GM18907 (cell line): ENCODE measurements around the gene ACTG1.
A peak's percentile ranks its signal among the peaks of the same experiment; 100 is the strongest.
"Not testable (repeated sequence)": the region's sequence is repeated elsewhere in the genome, so short reads cannot be mapped to it uniquely, and the experiment has no call there.

Experiments used
- ATAC-seq: cut with Tn5 transposase; IDR thresholded peaks from one replicate; pipeline ENCODE4 v1.9.1; 2021; ENCODE audit warnings: mild to moderate bottlenecking, moderate library complexity; ENCODE audit not compliant: unreplicated experiment

Gene ACTG1

GRCh38 chr17:81533339-81534141, 20.9 kb upstream of the ACTG1 start:
- no peak for ATAC-seq

DNA sequence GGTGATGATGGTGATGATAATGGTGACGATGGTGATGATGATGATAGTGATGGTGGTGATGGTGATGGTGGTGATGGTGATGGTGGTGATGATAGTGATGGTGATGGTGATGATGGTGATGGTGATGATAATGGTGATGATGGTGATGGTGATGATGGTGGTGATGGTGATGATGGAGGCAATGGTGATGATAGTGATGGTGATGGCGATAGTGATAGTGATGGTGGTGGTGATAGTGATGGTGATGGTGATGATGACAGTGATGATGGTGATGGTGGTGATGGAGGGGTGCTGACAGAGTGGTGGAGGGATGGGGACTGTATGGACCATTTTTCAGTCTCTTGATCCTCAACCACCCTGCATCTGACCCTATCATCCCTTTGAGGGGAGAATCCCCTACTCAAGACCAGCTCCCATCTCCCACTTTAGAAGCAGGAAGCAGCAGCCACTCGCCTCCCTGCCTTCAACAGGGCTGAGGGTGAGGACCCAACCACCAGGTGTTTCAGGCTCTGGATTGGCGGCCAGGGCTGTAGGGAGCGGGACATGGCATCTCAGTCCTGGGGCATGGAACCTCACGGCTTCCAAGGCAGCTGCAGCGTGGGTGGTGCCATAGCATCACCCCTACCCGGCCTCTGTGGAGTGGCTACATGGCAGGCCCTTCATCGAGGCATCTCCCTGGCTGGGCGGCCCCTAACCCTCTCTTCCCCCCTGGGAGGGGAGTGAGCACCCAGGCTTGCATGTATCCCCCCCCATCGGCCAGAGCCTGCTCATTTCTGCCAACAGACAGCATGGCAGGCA, 20.1 kb upstream of the ACTG1 start:
- no peak for ATAC-seq

DNA sequence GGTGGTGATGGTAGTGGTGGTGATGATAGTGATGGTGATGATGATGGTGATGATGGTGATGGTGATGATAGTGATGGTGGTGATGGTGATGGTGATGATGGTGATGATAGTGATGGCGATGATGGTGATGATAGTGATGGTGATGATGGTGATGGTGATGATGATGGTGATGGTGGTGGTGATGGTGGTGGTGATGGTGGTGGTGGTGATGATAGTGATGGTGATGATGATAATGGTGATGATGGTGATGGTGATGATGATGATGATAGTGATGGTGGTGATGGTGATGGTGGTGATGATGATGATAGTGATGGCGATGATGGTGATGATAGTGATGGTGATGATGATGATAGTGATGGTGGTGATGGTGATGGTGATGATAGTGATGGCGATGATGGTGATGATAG, 19.4 kb upstream of the ACTG1 start:
- ATAC-seq = not testable (repeated sequence)

GRCh38 chr17:81531013-81531412, 18.4 kb upstream of the ACTG1 start:
- ATAC-seq = not testable (repeated sequence)

DNA sequence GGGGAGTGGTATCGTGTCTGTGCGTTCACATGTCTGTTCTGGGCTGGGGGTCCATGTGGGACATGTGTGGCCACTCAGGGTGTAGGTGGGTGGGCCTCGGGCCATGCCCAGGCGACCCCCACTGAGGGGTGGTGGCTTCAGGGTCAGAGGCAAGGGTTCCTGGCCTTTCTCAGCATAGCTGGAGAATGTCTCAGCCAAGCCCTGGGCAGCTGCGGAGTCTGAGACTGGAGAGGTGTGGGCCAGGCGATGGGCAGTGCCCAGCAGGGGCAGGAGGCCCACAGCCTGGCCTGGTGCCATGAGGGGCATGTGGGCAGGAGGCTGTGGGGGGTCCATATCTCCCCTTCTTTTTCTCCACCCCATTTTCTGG, 16.8 kb upstream of the ACTG1 start:
- ATAC-seq = no peak

DNA sequence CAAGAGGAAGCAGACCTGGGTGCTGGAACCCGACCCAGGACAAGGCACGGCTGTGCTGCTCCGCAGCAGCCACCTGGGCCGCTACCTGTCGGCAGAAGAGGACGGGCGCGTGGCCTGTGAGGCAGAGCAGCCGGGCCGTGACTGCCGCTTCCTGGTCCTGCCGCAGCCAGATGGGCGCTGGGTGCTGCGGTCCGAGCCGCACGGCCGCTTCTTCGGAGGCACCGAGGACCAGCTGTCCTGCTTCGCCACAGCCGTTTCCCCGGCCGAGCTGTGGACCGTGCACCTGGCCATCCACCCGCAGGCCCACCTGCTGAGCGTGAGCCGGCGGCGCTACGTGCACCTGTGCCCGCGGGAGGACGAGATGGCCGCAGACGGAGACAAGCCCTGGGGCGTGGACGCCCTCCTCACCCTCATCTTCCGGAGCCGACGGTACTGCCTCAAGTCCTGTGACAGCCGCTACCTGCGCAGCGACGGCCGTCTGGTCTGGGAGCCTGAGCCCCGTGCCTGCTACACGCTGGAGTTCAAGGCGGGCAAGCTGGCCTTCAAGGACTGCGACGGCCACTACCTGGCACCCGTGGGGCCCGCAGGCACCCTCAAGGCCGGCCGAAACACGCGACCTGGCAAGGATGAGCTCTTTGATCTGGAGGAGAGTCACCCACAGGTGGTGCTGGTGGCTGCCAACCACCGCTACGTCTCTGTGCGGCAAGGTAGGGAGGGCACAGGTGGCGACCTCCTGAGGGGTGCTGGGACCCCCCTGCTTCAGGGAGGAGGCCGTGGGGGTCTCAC, 16.2 kb upstream of the ACTG1 start:
- no peak for ATAC-seq

GRCh38 chr17:81528384-81528650, 15.7 kb upstream of the ACTG1 start:
- ATAC-seq = no peak

DNA sequence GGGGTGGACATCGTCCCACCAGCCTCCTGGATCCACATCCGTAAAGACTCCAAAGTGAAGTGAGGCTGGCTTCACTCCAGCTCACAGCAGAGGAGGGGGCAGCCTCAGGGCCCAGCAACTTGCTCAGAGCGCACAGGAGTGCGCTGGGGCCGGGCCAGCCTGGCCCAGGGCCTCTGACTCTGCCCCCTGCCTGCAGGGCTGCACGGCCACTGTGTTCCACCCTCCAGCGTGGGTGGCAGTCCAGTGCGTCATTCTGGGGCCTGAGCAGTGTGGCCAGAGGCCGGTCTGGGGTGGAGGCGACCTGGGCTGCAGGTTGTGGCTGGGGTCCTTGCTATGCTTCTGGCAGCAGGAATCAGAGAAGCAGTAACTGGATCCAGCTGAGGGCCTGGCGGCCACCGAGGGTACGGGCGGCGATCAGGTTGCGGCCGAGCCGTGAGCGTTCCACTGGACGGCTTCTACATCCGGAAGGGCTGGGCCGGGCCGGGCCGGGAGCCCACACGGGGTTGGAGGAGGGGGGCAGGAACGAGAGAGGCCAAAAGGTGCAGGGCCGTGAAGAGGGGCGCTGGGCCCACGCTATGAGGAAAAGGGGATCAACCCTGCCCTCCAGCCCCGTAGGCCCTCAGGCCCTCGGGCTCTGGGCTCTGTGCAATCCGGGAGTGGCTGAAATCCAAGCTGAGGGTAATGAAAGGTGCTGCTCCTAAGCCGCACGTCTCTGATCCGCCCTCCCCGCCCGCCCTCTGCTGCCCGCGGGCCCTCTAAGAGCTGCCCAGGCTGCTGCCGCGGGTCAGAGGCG, 15.2 kb upstream of the ACTG1 start, which contains the start of gene FSCN2:
Gene FSCN2 (plus strand): TSS at position 787 of the 793 bp plus-strand sequence. CDS start 155 bp downstream, outside the sequence.
- no peak for ATAC-seq

DNA sequence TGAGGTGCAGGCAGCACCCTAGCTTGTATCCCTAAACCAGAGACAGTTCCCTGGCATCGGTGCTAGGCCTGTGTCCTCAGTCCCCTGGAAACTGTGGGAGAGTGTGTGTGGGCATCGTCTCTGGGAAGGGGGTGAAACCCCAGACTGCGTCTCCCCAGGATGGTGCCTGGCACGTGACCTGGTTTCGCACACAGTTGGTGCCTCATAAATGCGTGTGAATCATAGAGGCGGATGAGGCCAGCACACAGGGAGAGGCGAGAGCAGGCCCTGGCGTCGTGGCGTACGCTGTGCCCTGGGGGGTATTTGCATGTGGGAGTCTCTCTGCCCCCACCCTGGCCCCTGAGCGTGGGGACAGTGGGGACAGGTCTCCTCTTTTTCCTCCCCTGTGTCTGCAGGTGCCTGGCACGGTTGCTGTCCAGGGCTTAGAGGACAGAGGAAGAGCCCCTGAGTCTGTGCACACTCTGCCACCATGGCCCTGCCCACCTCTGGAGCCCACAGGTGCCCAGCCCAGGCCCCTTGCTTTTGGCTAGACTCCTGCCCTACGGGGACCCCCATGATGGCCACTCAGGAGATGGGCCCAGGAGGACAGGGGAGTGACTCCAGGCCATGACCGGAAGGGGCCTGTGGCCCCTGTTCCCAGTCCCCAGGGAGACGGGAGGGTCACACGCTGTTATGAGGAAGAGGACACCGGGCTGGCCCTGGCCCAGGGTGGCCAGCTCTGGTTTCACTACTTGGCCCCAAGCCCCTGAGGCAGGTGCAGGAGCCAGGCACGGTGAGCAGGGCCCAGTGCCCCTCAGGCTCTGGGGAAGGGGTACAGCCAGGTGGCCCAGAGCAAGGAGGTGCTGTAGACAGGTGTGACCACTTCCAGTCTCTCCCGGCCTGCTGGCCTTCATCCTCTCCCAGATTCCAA, 14.3 kb upstream of the ACTG1 start:
- ATAC-seq = no peak

DNA sequence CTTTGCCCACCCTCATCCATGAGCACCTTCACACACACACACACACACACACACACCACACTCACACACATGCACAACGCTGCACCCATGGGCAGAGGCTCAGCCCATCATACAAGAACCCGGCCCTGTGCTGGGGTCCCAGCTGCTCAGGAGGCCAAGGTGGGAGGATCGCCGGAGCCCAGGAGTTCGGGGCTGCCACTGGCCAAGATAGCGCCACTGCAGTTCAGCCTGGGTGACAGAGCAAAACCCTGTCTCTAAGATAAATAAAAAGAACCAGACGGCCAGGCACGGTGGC, 12.2 kb upstream of the ACTG1 start:
- no peak for ATAC-seq

- ATAC-seq = no peak
These were observed 11.7 kb upstream of the ACTG1 start for GRCh38 chr17:81524039-81524864.

DNA sequence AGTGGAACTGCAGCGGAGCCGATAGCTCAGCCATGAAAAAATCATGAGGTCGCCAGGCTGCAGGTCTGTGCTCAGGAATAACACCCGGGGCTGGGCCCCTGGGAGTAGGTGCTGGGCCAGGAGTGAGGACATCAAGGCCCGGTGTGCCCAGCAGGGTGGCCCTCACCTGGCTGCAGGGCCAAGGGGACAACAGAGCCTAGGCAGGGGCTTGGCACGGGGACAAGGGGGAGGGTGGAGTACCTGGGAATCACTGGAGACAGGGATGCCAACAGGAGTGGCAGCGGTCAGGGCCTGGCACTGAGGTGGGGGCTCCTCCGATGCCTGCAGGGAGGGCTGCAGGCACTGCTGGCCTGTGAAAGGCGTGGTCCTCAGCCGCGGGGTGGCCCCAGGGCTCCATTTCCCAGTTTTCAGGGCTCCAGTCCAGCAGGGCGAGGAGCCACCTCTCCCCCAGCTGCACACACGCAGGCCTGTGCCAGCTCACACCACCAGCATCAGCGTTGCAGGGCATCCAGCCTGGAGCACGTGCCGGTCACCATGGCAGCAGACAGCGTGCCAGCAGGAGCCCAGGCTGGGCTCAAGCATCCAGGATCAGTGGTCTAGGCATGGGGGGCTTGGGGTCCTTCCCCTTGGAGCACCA, 10.9 kb upstream of the ACTG1 start:
- no peak for ATAC-seq

DNA sequence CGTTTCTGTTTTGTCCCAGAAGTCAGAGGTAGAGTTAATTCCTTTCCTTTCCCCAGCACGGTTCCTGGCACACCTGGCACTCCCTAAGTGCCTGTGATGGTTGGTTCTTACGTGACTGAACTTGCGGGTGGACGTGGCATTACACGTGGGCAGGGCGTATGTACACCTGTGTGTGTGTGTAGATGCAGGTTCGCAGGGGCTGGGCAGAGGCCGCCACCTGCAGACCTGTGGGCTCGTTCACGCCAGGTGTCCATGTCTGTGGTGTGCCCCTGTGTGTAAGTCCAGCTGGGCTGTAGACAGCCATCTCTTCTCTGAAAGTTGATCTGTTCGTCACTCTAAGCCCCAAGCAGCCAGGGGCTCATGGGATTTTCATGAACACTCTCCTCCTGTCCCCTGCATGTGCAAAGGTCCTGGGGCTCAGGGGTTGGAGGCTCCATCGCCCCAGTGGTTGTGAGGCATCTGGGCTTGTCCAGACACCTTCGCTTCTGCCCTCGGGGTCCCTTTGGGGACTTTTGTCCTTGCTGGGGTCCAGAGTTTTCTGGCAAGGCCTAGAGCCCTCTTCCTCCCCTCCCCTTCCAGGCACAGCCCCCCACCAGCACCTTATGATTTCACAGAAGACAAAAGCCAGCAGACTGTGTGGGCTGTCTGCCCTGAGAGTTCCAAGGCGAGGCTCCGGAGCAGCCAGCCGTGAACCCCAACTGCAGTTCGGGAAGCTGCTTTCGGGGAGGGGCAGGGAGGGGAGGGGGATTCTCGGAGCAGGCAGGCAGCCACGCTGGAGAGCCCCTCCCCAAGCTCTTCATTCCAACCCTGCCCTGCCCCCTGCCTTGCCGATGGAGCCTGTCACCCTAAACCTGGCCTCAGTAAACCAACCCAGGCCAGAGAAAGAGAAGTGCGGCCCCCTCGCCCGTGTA, 10.1 kb upstream of the ACTG1 start:
- no peak for ATAC-seq

- ATAC-seq = no peak
These were observed 7.7 kb upstream of the ACTG1 start for GRCh38 chr17:81520021-81520901.

GRCh38 chr17:81519284-81520020, 6.9 kb upstream of the ACTG1 start:
- ATAC-seq = no peak

DNA sequence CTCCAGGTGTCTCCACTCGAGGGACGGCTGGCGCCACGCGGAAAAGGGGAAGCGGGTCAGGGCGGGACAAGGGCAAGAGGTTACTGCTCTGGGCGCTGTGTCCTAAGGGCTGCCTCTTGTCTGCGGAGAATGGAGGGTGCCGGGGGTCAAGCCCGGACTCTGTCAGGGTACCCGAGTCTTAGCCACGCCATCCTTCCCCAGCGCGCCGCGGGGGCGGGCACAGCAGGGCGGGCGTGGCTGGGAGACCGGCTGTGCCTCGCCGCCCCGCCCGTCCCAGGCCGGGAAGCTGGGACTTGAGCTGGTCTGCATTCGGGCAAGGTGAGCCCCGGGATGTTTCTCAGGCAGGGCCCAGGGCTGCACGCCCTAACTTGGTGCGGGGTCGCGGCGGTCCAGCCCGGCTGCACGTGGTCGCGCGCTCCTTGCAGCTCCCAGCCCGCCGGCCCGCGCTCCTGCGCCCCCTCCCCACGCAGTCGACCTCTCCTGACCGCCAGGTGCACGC, 6.2 kb upstream of the ACTG1 start:
- peak; percentile 20 for ATAC-seq
